Right atrium auricular region (tissue), 2 donors: Measurements from ENCODE around the gene DTYMK. TPM values are rescaled to one million over a fixed set of nuclear protein-coding genes. Genes with fewer than 3 reads are reported as not detected.

Experiments used
- DNase-seq: peaks from one replicate; pipeline ENCODE4 v3.0.0-alpha.2; 2019; ENCODE audit warnings: low spot score
- H3K27ac ChIP-seq, 2 donors: fragments of 200-600 bp; sonication (generic); 1 replicate in 1 of 2; 2 replicates in 1 of 2; pipeline ENCODE4 v1.5.1; 2016 to 2019
- H3K27me3 ChIP-seq, 2 donors: fragments of 200-600 bp; sonication (generic); one replicate each; pipeline versions ENCODE4 v1.5.1 to v1.6.0; 2017 to 2019
- H3K36me3 ChIP-seq: fragments of 200-600 bp; sonication (generic); one replicate; pipeline ENCODE4 v1.5.1; 2016
- H3K4me1 ChIP-seq, 2 donors: fragments of 200-600 bp; sonication (generic); one replicate each; pipeline versions ENCODE4 v1.5.1 to v1.6.0; 2017 to 2019
- H3K4me3 ChIP-seq, 2 donors: fragments of 200-600 bp; sonication (generic); 1 replicate in 1 of 2; 2 replicates in 1 of 2; pipeline ENCODE4 v1.5.1; 2017 to 2019; ENCODE audit warnings: mild to moderate bottlenecking in 1 of 2, moderate library complexity in 1 of 2
- H3K9me3 ChIP-seq, 2 donors: fragments of 200-600 bp; sonication (generic); one replicate each; pipeline ENCODE4 v1.5.1; 2019
- total RNA-seq, 2 donors: library from RNA; depleted of rRNA; stranded (reverse); fragments of >200 nt; gene quantifications; one replicate each; pipeline ENCODE4 v1.1.0, GENCODE V29; 2016
- TF ChIP-seq, protein P1 (sequence below), 2 donors: fragments of 200-600 bp; sonication (generic); IDR thresholded peaks; one replicate each; pipeline ENCODE4 v1.5.1; 2019; ENCODE audit warnings: antibody characterized with exemption in 2 of 2

The DTYMK gene
- total RNA-seq, 2 donors from 2014 or later: 6.4 to 6.6 TPM

DNA sequence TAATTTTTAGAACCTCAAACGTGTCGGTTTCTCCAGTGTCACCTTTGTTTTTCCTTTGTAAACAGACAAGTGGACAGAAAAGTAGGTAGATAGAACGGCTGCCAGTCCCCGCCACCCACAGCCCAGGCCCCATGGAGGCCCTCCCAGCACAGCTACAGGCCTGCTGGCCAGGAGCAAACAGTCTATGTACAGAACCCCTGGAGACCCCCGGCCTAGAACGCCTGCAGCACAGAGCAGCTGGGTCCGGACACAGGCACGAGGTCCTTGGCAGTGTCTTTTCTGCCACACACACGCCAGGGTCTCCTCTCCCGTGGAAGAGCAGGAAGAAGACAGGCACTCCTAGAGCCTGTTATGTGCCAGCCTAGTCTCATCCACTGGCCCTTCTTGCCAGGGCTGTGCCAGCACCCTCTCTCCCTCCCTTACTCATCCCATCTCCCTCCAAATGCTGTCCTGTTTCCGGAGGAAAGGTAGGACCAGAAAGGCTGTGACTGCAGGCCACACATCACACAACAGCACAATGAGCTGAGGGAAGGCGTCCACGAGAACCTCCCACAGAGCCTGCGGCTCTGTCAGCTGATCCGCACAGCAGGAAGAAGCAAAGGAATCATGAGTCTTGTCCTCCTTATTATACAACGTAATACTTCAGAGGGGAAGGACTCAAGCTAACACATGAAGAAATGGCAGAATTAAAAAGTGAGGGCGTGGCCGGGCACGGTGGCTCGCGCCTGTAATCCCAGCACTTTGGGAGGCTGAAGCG is 7.7 kb downstream of the DTYMK start:
- no peaks in the 10 kb centered on the region for H3K9me3 ChIP-seq
- no peak for DNase-seq
- H3K27me3 ChIP-seq: no peaks in the 10 kb centered on the region
- H3K4me1 ChIP-seq: peaks cover 0 to 12% of the 10 kb centered on the region in 2 donors
- TF ChIP-seq, protein P1, sequence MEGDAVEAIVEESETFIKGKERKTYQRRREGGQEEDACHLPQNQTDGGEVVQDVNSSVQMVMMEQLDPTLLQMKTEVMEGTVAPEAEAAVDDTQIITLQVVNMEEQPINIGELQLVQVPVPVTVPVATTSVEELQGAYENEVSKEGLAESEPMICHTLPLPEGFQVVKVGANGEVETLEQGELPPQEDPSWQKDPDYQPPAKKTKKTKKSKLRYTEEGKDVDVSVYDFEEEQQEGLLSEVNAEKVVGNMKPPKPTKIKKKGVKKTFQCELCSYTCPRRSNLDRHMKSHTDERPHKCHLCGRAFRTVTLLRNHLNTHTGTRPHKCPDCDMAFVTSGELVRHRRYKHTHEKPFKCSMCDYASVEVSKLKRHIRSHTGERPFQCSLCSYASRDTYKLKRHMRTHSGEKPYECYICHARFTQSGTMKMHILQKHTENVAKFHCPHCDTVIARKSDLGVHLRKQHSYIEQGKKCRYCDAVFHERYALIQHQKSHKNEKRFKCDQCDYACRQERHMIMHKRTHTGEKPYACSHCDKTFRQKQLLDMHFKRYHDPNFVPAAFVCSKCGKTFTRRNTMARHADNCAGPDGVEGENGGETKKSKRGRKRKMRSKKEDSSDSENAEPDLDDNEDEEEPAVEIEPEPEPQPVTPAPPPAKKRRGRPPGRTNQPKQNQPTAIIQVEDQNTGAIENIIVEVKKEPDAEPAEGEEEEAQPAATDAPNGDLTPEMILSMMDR (IDR thresholded peaks at IDR 0.05): no peak
- no peak overlapping the region for H3K27ac ChIP-seq
- H3K36me3 ChIP-seq: peaks cover 13% of the 10 kb centered on the region
- no peak overlapping the region for H3K4me3 ChIP-seq

DNA sequence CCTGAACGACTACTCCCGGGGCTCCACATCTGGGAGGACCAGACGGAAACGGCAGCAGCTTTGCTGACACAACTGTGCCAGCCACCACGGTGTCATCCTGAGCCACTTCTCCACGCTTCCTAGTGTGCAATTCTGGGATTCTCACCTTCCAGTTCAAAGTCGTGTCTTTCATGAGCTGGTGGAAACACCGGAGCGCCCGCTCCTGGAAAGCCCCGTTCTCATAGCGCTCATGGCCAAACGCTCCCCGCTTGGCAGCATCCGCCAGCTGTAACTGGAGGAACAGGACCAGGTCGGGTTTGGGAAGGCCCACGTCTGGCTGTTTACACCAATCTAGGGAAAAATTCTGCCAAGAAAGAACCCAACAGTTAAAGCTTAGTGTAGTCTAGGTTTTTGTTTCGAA is 8.3 kb downstream of the DTYMK start:
- no peak overlapping the region for H3K4me3 ChIP-seq
- H3K9me3 ChIP-seq: no peaks in the 10 kb centered on the region
- no peak for DNase-seq
- H3K27ac ChIP-seq: no peak overlapping the region
- peaks cover 13% of the 10 kb centered on the region for H3K36me3 ChIP-seq
- TF ChIP-seq, protein P1 (IDR thresholded peaks at IDR 0.05): no peak
- no peaks in the 10 kb centered on the region for H3K27me3 ChIP-seq
- H3K4me1 ChIP-seq: peaks cover 0 to 12% of the 10 kb centered on the region in 2 donors

DNA sequence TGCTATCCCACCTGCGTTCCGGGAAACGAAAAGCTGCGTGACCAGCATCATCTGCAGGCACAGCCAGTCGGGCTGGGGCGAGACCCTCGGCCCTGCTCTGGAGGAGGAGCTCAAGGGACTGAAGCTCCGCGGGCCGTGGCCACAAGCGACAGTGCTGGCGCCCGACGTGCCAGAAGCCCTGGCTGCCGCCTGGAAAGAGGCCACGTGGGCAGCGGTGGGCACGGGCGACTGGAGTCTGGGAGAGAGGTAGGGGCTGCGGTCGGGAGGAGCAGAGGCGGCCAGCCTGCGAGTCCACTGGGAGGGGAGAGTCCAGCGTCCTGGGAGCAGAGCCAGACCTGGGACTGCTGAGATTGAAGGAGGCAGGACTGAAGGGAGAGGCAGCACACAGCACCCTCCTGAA is 9.2 kb downstream of the DTYMK start:
- H3K9me3 ChIP-seq: no peaks in the 10 kb centered on the region
- H3K36me3 ChIP-seq: peaks cover 18% of the 10 kb centered on the region
- no peak overlapping the region for H3K27ac ChIP-seq
- no peak for DNase-seq
- H3K4me1 ChIP-seq: peaks cover 0 to 12% of the 10 kb centered on the region in 2 donors
- no peak overlapping the region for H3K4me3 ChIP-seq
- TF ChIP-seq, protein P1 (IDR thresholded peaks at IDR 0.05): no peak
- no peaks in the 10 kb centered on the region for H3K27me3 ChIP-seq

DNA sequence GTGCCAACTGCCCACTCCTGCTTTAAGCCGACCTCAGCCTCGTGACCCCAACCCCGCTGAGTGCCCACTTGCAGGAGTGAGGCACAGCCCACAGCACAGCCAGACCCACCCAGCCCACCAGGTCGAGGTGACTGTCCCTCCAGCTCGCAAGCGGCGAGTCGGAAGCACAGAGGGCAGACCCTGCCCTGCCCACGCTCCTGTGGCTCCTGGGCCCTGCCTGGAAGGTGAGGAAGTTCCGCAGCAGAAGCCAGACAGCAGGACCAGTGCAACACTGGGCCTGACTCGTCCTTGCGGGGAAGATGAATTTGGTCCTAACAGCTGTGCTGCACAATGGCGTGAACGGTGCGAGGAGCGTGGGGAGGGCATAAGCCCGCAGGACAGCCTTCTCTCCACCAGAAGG is 9.9 kb downstream of the DTYMK start:
- Histone ChIP-seq H3K36me3 (peaks cover 25% of the 10 kb centered on the region), H3K4me3 (no peak overlapping the region), H3K4me1 (peaks cover 0 to 11% of the 10 kb centered on the region in 2 donors), H3K27ac (no peak overlapping the region), H3K9me3 (no peaks in the 10 kb centered on the region), H3K27me3 (no peaks in the 10 kb centered on the region)
- TF ChIP-seq, protein P1 (IDR thresholded peaks at IDR 0.05): no peak
- no peak for DNase-seq

DNA sequence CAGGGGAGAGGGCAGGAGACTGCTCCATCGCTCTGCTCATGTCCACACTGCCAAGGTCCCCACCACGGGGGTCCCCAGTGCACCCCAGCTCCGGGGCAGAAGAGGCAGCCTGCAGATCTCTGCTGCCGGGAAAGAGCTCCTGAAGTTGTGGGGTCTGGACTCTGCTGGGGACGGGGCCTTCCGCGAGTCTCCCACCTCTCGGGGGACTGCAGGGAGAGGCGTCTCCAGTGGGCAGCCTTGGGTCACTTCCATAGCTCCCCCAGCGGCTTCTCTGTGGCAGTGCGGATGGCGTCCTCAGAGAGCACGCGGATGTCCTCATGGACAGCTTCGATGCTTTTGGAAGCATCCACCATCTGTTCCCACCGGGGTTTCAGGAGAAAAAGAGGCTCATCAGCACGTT is 10.7 kb downstream of the DTYMK start:
- H3K27ac ChIP-seq: no peak overlapping the region
- no peak for DNase-seq
- peaks cover 32% of the 10 kb centered on the region for H3K36me3 ChIP-seq
- TF ChIP-seq, protein P1 (IDR thresholded peaks at IDR 0.05): no peak
- H3K9me3 ChIP-seq: no peaks in the 10 kb centered on the region
- peaks cover 0 to 3% of the 10 kb centered on the region in 2 donors for H3K4me1 ChIP-seq
- H3K27me3 ChIP-seq: no peaks in the 10 kb centered on the region
- H3K4me3 ChIP-seq: no peak overlapping the region
